Measurements from ENCODE around the gene SPRED3.

Gene SPRED3

GRCh38 chr19:38383184-38383583 is 5.3 kb upstream of the SPRED3 start:
- no peak overlapping the region for H3K4me3 ChIP-seq (ENCODE audit: low read depth, low read length)
- no peak for TF ChIP-seq CTCF (conservative IDR thresholded peaks at IDR 0.05; ENCODE audit: low read depth, low read length)
- no peak for DNase-seq (ENCODE audit: low read depth)

GRCh38 chr19:38383743-38384142 is 4.8 kb upstream of the SPRED3 start:
- no peak overlapping the region for H3K4me3 ChIP-seq (ENCODE audit: low read depth, low read length)
- no peak for TF ChIP-seq CTCF (conservative IDR thresholded peaks at IDR 0.05; ENCODE audit: low read depth, low read length)
- DNase-seq (ENCODE audit: low read depth), result no peak

GRCh38 chr19:38384209-38385027 is 4.1 kb upstream of the SPRED3 start:
- TF ChIP-seq CTCF (conservative IDR thresholded peaks at IDR 0.05; ENCODE audit: low read depth, low read length), result peak; percentile 64
- H3K4me3 ChIP-seq (ENCODE audit: low read depth, low read length), result no peak overlapping the region
- DNase-seq (ENCODE audit: low read depth), result peak; percentile 38

- DNase-seq (ENCODE audit: low read depth), result no peak
- no peak for TF ChIP-seq CTCF (conservative IDR thresholded peaks at IDR 0.05; ENCODE audit: low read depth, low read length)
- no peak overlapping the region for H3K4me3 ChIP-seq (ENCODE audit: low read depth, low read length)
Measured at GRCh38 chr19:38385057-38385803, 3.3 kb upstream of the SPRED3 start.

GRCh38 chr19:38385804-38386257 is 2.7 kb upstream of the SPRED3 start:
- no peak for TF ChIP-seq CTCF (conservative IDR thresholded peaks at IDR 0.05; ENCODE audit: low read depth, low read length)
- DNase-seq (ENCODE audit: low read depth), result no peak
- no peak overlapping the region for H3K4me3 ChIP-seq (ENCODE audit: low read depth, low read length)

GRCh38 chr19:38386300-38386970 is 2.1 kb upstream of the SPRED3 start:
- no peak overlapping the region for H3K4me3 ChIP-seq (ENCODE audit: low read depth, low read length)
- no peak for TF ChIP-seq CTCF (conservative IDR thresholded peaks at IDR 0.05; ENCODE audit: low read depth, low read length)
- DNase-seq (ENCODE audit: low read depth), result no peak

Data from choroid plexus epithelial cell (primary cell).